ENCODE data around the gene AP2B1. TPM values are rescaled to one million over a fixed set of nuclear protein-coding genes. Genes with fewer than 3 reads are reported as not detected.
"Not testable (repeated sequence)": the region's sequence is repeated elsewhere in the genome, so short reads cannot be mapped to it uniquely, and the experiment has no call there.

The AP2B1 gene
- total RNA-seq, 1 donor from 2014 or later: 162 TPM

DNA sequence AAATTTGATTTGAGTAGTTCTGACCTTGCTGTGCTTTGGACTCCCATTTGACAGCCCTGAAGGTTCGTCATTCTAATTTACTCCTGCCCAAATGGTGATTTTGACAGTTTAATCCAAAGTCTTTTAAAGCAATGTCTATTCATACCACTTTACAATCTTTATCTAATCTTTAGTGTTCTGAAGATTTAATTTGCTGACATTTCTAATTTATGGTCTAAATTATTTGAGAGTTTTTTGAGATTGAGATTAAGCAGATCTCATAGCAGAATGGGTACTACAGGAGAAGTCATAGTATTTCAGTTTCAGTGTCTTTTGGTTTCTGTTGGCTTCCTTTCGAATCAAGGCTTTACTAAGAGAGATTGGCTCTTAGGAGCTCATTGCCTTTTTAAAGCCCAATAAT lies 111.7 kb downstream of the AP2B1 start:
- no peak for DNase-seq (ENCODE audit: low spot score)

GRCh38 chr17:35700150-35700549 lies 113.0 kb downstream of the AP2B1 start:
- DNase-seq (ENCODE audit: low spot score): peak; percentile 12

DNA sequence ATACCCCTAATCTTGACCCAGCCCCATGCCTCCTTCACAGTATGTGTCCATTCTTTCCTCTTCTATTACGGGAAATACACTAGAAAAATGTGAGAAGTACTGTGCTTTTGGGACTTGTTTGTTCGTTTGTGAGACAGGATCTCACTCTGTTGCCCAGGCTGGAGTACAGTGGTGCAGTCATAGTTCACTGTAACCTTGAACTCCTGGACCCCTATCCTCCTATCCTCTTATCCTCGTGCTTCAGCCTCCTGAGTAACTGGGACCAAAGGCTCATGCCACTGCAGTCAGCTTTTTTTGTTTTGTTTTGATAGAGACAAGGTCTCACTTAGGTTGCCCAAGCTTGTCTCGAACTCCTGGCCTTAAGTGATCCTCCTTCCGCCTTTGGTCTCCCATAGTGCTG lies 114.4 kb downstream of the AP2B1 start:
- DNase-seq (ENCODE audit: low spot score): no peak

GRCh38 chr17:35703308-35703707 lies 116.2 kb downstream of the AP2B1 start:
- DNase-seq (ENCODE audit: low spot score): not testable (repeated sequence)

GRCh38 chr17:35705230-35705629 lies 118.1 kb downstream of the AP2B1 start:
- no peak for DNase-seq (ENCODE audit: low spot score)

DNA sequence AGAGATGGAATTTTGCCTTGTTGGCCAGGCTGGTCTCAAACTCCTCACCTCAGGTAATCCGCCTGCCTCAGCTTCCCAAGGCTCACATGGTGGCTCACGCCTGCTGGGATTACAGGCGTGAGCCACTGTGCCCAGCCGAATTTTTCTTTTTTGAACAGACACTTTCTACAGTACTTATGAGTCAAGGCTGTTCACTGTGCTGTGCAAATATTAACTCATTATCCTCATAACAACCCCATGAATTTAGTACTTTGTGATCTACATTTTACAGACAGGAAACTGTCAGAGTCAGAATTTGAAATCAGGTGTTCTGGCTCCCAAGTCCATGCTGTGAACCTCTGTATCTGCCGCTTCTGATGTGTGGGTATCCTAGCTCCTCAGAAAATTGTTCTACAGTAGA lies 118.6 kb downstream of the AP2B1 start:
- DNase-seq (ENCODE audit: low spot score): no peak

DNA sequence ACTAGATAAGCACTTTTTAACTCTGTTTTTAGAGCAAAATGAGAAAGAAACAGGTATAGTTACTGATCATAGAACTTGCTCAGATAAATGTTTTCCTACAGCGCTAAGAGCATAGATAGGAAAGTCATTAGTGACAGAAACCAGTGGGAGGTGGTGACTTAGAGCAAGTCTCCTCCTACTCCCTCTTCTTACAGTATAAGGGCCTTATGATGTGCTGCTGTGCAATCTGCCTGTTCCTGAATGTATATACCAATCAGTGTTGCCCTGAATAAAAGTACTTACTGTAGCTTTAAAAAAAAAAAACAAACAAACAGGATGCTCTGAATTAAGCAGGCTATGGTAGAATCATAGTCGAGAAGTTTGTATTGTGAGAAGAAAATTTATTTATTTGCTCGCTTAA lies 121.0 kb downstream of the AP2B1 start:
- DNase-seq (ENCODE audit: low spot score): no peak

- DNase-seq (ENCODE audit: low spot score): no peak
Measured at GRCh38 chr17:35708951-35709350, 121.8 kb downstream of the AP2B1 start.

GRCh38 chr17:35709874-35710273 lies 122.8 kb downstream of the AP2B1 start:
- no peak for DNase-seq (ENCODE audit: low spot score)

DNA sequence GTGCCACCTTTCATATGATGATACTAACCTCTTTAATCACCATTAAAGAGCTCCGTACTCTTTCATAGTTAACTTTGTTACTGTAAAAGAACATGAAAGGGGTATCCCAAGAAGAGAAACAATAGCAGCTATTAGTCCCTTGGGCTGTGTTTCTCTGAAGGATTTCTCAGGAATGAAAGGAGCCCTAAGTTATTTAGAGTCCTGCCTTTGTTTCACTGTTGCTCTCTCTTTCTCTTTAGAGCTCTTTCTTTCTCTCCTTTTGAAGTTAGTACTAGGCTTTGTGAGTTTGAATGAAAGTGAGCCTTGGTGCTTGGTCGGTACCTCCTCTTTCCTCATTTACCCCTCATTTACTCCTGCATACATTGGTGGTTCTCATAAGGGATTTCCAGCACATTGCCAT lies 123.8 kb downstream of the AP2B1 start:
- DNase-seq (ENCODE audit: low spot score): no peak

GRCh38 chr17:35713069-35713728 lies 126.1 kb downstream of the AP2B1 start:
- peak; percentile 79 for DNase-seq (ENCODE audit: low spot score)

DNA sequence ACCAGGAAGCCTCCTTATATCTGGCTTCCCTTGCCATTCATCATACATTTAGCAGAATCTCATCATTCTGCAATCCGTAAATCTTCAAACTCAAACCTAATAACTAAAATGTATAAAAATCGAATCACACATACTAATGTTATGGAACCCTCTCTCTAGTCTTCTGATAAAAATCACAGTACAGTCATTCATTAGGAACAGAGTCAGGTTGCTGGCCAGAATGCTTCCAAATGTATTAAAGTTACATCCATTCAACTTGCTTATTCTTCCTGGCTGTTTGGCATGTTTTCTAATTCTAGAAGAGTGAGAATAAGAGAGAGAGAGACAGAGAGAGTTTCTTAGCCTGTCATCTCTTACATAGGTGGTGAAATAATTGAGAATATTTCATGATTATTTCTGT lies 127.9 kb downstream of the AP2B1 start:
- no peak for DNase-seq (ENCODE audit: low spot score)

GRCh38 chr17:35715416-35715815 lies 128.3 kb downstream of the AP2B1 start:
- no peak for DNase-seq (ENCODE audit: low spot score)

DNA sequence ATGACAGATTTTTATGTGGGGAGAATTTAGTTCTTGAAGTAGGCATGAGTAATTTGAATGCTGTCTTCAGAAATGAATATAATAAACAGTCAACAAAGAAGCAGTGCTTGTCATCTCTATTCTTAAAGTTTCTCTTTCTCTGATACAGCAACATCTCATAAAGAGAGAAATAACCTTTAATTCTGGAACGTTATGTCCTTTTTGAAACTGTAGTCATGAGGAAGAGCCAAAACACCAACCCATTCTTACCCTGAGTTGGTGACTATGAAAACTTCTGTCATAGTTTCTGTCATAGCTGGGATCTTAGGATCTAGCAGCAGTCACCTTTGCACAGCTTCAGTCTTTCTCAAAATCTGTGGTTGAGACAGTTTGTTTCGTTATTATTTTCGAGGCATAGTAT lies 129.1 kb downstream of the AP2B1 start:
- DNase-seq (ENCODE audit: low spot score): no peak

DNA sequence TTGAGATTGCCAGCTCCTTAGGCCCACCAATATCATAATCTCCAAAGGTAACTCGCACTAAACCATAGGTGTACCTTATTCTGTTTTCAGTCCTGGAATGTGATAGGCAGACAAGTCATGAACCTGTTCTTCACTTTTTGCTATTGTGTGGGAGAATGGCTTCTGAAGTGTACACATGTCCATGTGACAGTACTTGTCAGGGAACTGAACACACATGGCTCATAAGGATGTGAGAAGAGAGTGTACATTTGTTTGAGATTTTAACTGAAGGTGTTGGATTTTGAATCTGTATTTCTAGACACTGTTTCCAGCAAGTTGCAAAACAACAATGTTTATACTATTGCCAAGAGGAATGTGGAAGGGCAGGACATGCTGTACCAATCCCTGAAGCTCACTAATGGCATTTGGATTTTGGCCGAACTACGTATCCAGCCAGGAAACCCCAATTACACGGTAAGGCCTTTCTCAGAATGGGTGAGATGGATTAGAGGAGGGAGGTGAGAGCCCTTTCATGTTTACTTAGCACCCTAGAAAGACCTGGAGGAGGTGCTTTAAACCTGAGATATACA lies 129.9 kb downstream of the AP2B1 start:
- no peak for DNase-seq (ENCODE audit: low spot score)

GRCh38 chr17:35717475-35717874 lies 130.4 kb downstream of the AP2B1 start:
- DNase-seq (ENCODE audit: low spot score): no peak

- DNase-seq (ENCODE audit: low spot score): no peak
Measured at GRCh38 chr17:35723735-35724134, 136.6 kb downstream of the AP2B1 start.

- no peak for DNase-seq (ENCODE audit: low spot score)
Measured at GRCh38 chr17:35725058-35725457, 137.9 kb downstream of the AP2B1 start.

GRCh38 chr17:35725802-35726126 lies 138.6 kb downstream of the AP2B1 start:
- DNase-seq (ENCODE audit: low spot score): no peak

GRCh38 chr17:35726127-35726952 lies 139.2 kb downstream of the AP2B1 start:
- DNase-seq (ENCODE audit: low spot score): no peak

GRCh38 chr17:35726953-35727460 lies 139.9 kb downstream of the AP2B1 start:
- no peak for DNase-seq (ENCODE audit: low spot score)

GRCh38 chr17:35727635-35728034 lies 140.5 kb downstream of the AP2B1 start:
- DNase-seq (ENCODE audit: low spot score): no peak

GRCh38 chr17:35728551-35728950 lies 141.4 kb downstream of the AP2B1 start:
- DNase-seq (ENCODE audit: low spot score): no peak

All from mucosa of gallbladder (tissue), 1 donor.